ENCODE data around the gene SLU7. TPM values are rescaled to one million over a fixed set of nuclear protein-coding genes. Genes with fewer than 3 reads are reported as not detected.

The SLU7 gene
- total RNA-seq, 1 experiment from 2014 or later, result 33.3 TPM

DNA sequence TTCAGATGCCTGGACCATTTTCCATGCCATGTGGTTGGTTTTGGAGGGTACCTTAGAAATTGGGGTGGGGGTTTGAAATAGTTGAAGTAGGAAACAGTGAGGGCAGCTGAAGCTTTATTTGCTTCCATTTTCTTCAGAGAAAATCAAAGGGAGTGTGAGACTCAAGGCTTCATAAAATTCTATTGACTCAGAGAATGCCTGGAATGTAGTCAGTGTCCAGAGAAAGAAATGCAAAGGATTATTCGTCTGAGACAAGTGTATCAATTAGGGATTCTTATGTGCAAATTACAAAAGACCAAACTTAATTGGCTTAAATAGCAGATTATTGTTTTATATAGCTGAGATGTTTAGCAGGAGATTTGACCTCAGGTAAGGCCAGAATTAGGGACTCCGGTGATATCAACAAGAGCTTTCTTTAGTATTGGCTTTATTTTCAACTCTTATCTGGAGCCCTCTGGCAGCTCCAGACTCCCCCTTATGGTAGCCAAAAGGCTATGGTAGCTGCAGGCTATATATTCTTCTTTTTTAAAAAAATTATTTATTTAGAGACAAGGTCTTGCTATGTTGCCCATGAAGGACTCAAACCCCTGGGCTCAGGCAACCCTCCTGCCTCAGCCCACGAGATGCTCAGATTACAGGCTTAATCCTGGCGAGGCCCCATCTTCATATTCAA, 41.6 kb upstream of the SLU7 start:
- H3K4ac ChIP-seq (ENCODE audit: low read depth, low read length), result no peak overlapping the region
- H3K79me2 ChIP-seq (ENCODE audit: insufficient read depth, low read length), result no peaks in the 10 kb centered on the region
- WGBS (ENCODE audit: extremely low coverage, insufficient read length, low lambda C conversion rate), result no CpG with 5 or more reads among the region's 4 CpGs
- H3K9ac ChIP-seq (ENCODE audit: extremely low read depth, insufficient read length, low read length), result no peak overlapping the region
- no peak overlapping the region for H2AFZ ChIP-seq (ENCODE audit: low read length)
- no peak overlapping the region for H3K14ac ChIP-seq (ENCODE audit: insufficient read depth, low read length)
- H3K23me2 ChIP-seq (ENCODE audit: insufficient read length, low read depth, low read length, poor library complexity, severe bottlenecking), result no peaks in the 10 kb centered on the region
- H3K9me3 Mint-ChIP-seq, result peaks cover 4 to 9% of the 10 kb centered on the region in 2 experiments; a peak in 3 of 5 replicates
- no peaks in the 10 kb centered on the region for H3K9me3 ChIP-seq (ENCODE audit: control insufficient read depth, low read depth, low read length)
- H3K79me1 ChIP-seq (ENCODE audit: insufficient read depth, low read depth, low read length, poor library complexity, severe bottlenecking), result no peaks in the 10 kb centered on the region
- H3K4me1 Mint-ChIP-seq, result peaks cover 0 to 4% of the 10 kb centered on the region in 2 experiments; a peak in 1 of 4 replicates
- no peaks in the 10 kb centered on the region for H4K20me1 ChIP-seq (ENCODE audit: control insufficient read depth, insufficient read depth, insufficient read length)
- H2AK5ac ChIP-seq (ENCODE audit: insufficient read length, low read length), result no peak overlapping the region
- no peak overlapping the region for H4K91ac ChIP-seq (ENCODE audit: insufficient read length, low read depth, low read length)
- H2BK15ac ChIP-seq (ENCODE audit: low read depth, low read length), result no peak overlapping the region
- no peaks in the 10 kb centered on the region for H3K4me1 ChIP-seq (ENCODE audit: insufficient read depth, low read length)
- no peaks in the 10 kb centered on the region for H3K27me3 Mint-ChIP-seq (ENCODE audit: low read depth)
- no peak overlapping the region for H3K27ac ChIP-seq (ENCODE audit: insufficient read length, low read depth, low read length)
- no peak overlapping the region for H3T11ph ChIP-seq (ENCODE audit: low read length)
- no peak overlapping the region for H4K5ac ChIP-seq (ENCODE audit: insufficient read length, low read depth, low read length)
- no peak overlapping the region for H2BK20ac ChIP-seq (ENCODE audit: low read depth, low read length, poor library complexity, severe bottlenecking)
- H2BK12ac ChIP-seq (ENCODE audit: insufficient read length, low read depth, low read length), result no peak overlapping the region
- no peak overlapping the region for H3K4me2 ChIP-seq (ENCODE audit: insufficient read depth, insufficient read length, low read length)
- H3K36me3 Mint-ChIP-seq (ENCODE audit: insufficient read depth in 1 of 3, low read depth in 3 of 3), result peaks cover 0 to 5% (median 2%) of the 10 kb centered on the region in 3 experiments; a peak in 2 of 7 replicates
- no peak overlapping the region for H4K8ac ChIP-seq (replicated peaks; ENCODE audit: insufficient read length, low read depth, low read length)
- H2BK120ac ChIP-seq (ENCODE audit: low read depth, low read length, poor library complexity, severe bottlenecking), result no peak overlapping the region
- no peak overlapping the region for H2BK5ac ChIP-seq (ENCODE audit: insufficient read length, low read length)
- no peak overlapping the region for H3K18ac ChIP-seq (ENCODE audit: insufficient read length, low read depth, low read length)
- no peak overlapping the region; a peak in 1 of 7 replicates for H3K27ac Mint-ChIP-seq
- no peaks in the 10 kb centered on the region for H3K27me3 ChIP-seq (ENCODE audit: insufficient read depth, low read length)
- no peak for DNase-seq
- no peak overlapping the region for H3K4me3 Mint-ChIP-seq
- peak; percentile 38 for TF ChIP-seq CTCF (conservative IDR thresholded peaks at IDR 0.05)
- no peak overlapping the region for H3K56ac ChIP-seq (ENCODE audit: insufficient read length, low read depth, low read length)
- no peak overlapping the region for H3K23ac ChIP-seq (ENCODE audit: insufficient read length, low read depth, low read length)

Data from H9 (cell line).